Diencephalon (tissue), 1 donor: Measurements from ENCODE around the gene ZFP2. TPM values are rescaled to one million over a fixed set of nuclear protein-coding genes. Genes with fewer than 3 reads are reported as not detected.

Experiments
- total RNA-seq: library from RNA; depleted of rRNA; stranded (reverse); fragments of >200 nt; gene quantifications from one replicate; pipeline ENCODE4 v1.2.3, GENCODE V29; 2014

ZFP2 gene
- total RNA-seq = 7.6 TPM

DNA sequence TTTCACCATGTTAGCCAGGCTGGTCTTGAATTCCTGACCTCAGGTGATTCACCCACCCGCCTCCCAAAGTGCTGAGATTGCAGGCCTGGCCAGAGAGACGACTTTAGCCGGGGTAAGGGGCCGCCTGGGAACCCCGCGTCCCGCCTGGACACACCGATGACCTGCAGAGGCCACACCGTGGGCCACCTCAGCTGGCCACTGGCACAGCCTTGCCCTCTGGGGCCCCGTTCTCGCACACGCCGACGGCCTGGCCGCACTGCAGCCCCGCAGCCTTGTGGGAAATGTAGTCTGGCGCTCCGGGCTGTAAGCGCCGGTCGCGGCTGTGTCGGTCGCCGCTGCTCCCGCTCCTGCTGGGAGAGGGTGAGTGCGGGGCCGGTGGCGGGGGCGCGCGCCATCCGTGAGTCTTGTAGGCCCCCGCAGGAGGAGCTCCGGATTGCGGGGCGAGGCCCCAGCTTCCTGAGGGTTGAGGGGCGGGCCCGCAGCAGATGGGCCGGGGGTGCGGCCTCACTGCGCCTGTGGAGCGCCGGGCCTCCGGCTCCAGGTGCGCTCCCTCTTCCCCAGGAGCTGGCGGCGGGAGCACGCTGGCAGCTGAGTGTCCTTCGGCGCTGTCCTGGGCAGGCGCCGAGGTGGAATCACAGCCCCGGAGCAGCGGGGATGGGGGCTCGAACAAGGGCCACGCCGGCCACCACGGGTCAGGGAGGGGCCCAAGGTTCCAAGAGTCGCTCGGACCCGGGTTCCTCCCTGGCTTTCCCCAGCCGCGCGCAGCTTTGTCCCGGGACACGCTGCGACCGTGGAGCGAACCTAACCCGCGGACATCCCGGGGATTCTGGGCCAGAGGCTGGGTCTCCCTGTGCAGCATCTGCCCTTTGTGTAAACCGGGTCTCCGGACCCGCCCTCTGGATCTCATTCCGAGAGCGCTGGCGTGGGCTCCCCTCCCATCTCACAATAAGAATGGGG is at the start of gene ZFP2:
Gene ZFP2 (plus strand): TSS at position 299 of the 957 bp plus-strand sequence. CDS start 35,401 bp downstream, outside the sequence.

DNA sequence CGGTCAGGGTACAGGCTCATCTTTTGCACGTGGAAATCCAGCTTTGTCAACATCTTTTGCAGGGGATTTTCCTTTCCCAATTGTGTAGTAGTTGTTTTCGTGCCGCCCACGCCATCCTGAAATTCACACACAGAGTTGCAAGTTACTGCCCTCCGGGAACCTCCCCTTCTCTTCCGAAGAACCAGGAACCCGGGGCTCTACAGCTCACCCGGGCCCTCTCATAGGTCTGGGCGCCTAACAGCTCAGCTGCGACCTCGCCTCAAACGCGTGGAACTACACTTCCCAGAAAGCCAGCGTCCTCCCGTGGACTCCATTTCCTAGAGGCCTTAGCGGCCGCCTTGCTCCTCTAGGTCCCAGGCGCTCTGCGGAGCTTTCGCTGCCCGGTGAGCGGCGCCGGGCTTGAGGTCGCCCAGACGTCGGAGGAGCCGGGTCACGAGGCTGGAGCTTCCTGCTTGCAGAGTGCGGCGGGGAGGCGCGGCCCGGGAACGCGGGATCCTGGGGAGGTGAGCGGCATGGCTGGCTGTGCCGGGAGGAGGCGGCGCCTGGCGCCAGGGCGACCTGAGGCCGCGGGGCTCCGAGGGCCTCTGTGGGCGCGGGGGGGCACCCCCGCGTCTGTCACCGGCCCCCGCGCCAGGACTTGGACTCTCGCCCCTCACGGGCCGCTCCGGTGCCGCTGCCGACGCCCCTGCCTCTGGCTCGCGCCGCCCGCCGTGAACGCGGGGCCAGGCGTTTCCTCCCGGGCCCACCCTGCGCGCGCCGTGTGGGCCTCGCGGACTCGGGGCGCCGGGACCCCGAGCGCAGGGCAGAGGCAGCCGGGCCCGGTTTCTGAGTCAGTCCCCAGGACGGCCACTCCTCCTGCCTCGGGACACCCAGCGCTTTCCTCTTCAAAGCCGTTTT is 35.8 kb upstream of the ZFP2 start, which contains the start of gene ZNF354B:
Gene ZNF354B (plus strand): TSS at position 329 of the 897 bp plus-strand sequence. CDS start 1,095 bp downstream, outside the sequence.

GRCh38 chr5:178940569-178941360 is 45.1 kb downstream of the ZFP2 start, which contains the start of gene ZNF454:
TSS of gene ZNF454 (plus strand) at chr5:178941198. CDS start at chr5:178942792, 1,594 bp downstream.

Other genes starting within 250 kb of the ZFP2 start
- gene ZNF354A, start 165.3 kb upstream of the ZFP2 start, total RNA-seq = 18.5 TPM
- gene ZNF354B, start 36.0 kb upstream of the ZFP2 start, total RNA-seq = 25.1 TPM
- 10.6 TPM for gene ZNF454, start 45.3 kb downstream of the ZFP2 start, total RNA-seq
- 0.23 TPM for gene GRM6, start 99.4 kb downstream of the ZFP2 start, total RNA-seq
- gene ZNF879, start 127.9 kb downstream of the ZFP2 start, total RNA-seq = 13.1 TPM
- gene ZNF354C, start 164.5 kb downstream of the ZFP2 start, total RNA-seq = 42.2 TPM